Thyroid gland (tissue), 4 donors: ENCODE data around the gene IQSEC1. TPM values are rescaled to one million over a fixed set of nuclear protein-coding genes. Genes with fewer than 3 reads are reported as not detected.

Experiments used
- DNase-seq, 2 donors: peaks; one replicate each; pipeline ENCODE4 v3.0.0-alpha.2; 2019
- H3K27ac ChIP-seq, 3 donors: fragments of 200-600 bp; sonication (generic); 1 replicate in 2 of 3; 2 replicates in 1 of 3; pipeline ENCODE4 v1.5.1; 2016 to 2019; ENCODE audit warnings: mild to moderate bottlenecking in 1 of 3, moderate library complexity in 1 of 3
- H3K27me3 ChIP-seq: fragments of 200-600 bp; sonication (generic); one replicate; pipeline ENCODE4 v1.5.1; 2019
- H3K36me3 ChIP-seq, 2 donors: fragments of 200-600 bp; sonication (generic); one replicate each; pipeline ENCODE4 v1.5.1; 2016 to 2019
- H3K4me1 ChIP-seq, 2 donors: fragments of 200-600 bp; sonication (generic); one replicate each; pipeline ENCODE4 v1.5.1; 2017 to 2019
- H3K4me3 ChIP-seq, 3 donors: fragments of 200-600 bp; sonication (generic); replicated peaks in 1 of 3; 1 replicate in 2 of 3; 2 replicates in 1 of 3; pipeline ENCODE4 v1.5.1; 2016; ENCODE audit warnings: mild to moderate bottlenecking in 1 of 3
- H3K9me3 ChIP-seq: fragments of 200-600 bp; sonication (generic); one replicate; pipeline ENCODE4 v1.5.1; 2017
- POLR2A ChIP-seq, 2 donors: fragments of 450-650 bp; IDR thresholded peaks; one replicate each; pipeline ENCODE4 v1.6.1; 2017; ENCODE audit warnings: antibody characterized with exemption in 2 of 2, mild to moderate bottlenecking in 2 of 2, moderate library complexity in 1 of 2
- WGBS, 2 donors: methylation state at CpG; one replicate each; pipeline ENCODE4 v1.1.5; 2017; 5-methylcytosine and 5-hydroxymethylcytosine counted together
- intact Hi-C: fragments of 100-400 bp; cut with DNase I; formaldehyde crosslinking; loops from one replicate; pipeline ENCODE4 v1.15.1; 2023
- total RNA-seq, 4 donors: library from RNA; depleted of rRNA; stranded (reverse); fragments of >200 nt; gene quantifications; one replicate each; pipeline ENCODE4 v1.2.3, GENCODE V29; 2016
- TF ChIP-seq, protein P1 (sequence below), 6 experiments: fragments of 200-600 bp in 3 of 6; fragments of 450-650 bp in 3 of 6; sonication (generic) in 3 of 6; IDR thresholded peaks; one replicate each; pipeline ENCODE4 v1.5.1; 2016 to 2019; ENCODE audit warnings: antibody characterized with exemption in 6 of 6, mild to moderate bottlenecking in 2 of 6, inconsistent platforms in 1 of 6, moderate library complexity in 1 of 6

The IQSEC1 gene
- total RNA-seq, 4 donors from 2014 or later = 37.1 to 48.3 (median 38.9) TPM

DNA sequence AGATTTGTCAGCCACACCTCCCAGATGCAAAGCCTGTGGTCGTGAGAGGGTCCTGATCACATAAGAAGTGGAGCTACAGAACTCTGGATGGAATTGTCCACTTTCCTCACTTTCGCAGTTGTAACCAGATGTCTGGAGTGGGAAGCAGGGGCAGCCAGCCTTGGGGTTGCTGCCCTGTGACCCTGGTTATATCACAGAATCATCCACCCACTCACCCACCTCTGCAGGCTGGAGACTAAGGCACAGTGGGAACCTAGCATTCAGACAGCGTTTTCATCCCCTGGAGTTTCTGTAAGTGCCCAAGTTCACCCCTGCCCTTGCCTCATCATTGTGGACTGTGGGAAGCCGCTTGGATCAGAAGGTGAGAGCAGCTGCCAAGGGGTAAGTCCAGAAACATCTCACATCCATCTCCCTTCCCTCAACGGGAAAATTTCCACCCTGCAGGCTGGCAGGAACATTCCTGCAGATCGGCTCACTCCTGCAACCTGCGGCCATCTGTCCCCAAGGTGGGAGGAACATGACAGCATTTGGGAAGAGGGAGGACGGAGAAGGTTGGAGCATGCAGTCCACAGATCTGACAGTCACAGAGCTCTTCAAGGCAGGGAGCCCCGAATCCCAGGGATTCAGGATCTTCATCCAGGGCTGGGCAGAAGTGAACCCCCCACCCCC, 2.9 kb upstream of the IQSEC1 start:
- TF ChIP-seq, protein P1, sequence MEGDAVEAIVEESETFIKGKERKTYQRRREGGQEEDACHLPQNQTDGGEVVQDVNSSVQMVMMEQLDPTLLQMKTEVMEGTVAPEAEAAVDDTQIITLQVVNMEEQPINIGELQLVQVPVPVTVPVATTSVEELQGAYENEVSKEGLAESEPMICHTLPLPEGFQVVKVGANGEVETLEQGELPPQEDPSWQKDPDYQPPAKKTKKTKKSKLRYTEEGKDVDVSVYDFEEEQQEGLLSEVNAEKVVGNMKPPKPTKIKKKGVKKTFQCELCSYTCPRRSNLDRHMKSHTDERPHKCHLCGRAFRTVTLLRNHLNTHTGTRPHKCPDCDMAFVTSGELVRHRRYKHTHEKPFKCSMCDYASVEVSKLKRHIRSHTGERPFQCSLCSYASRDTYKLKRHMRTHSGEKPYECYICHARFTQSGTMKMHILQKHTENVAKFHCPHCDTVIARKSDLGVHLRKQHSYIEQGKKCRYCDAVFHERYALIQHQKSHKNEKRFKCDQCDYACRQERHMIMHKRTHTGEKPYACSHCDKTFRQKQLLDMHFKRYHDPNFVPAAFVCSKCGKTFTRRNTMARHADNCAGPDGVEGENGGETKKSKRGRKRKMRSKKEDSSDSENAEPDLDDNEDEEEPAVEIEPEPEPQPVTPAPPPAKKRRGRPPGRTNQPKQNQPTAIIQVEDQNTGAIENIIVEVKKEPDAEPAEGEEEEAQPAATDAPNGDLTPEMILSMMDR (IDR thresholded peaks at IDR 0.05) = no peak
- TF ChIP-seq POLR2A (IDR thresholded peaks at IDR 0.05) = no peak
- peaks cover 13% of the 10 kb centered on the region for H3K27me3 ChIP-seq
- no peaks in the 10 kb centered on the region for H3K9me3 ChIP-seq
- H3K4me1 ChIP-seq = peaks cover 9 to 16% of the 10 kb centered on the region in 2 donors
- no peaks in the 10 kb centered on the region for H3K36me3 ChIP-seq
- no peak for DNase-seq
- H3K4me3 ChIP-seq = no peak overlapping the region
- intact Hi-C loops = no loop called here
- 77 to 78% methylated on average over 8 to 9 of the region's 9 CpGs for WGBS, 2 donors
- H3K27ac ChIP-seq = no peak overlapping the region

DNA sequence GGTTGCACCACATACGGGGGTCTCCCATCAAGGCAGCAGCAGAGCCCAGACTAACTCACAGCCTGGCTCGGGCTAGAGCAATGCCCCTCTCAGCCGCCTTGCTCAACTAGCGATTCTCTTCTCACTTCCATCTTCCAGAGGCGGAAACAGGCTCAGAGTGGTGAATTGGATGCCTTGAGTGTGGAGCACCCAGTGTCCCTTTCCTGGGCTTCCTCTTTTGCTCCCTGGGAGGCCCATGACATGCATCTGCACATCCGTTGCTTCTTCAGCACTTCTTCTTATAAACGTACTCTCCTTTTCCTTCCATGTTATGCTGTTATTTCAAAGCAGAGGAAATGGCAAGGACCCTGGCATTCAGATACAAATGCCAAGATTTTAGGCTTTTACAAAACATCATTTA, 2.1 kb upstream of the IQSEC1 start:
- Histone ChIP-seq H3K27me3 (peaks cover 13% of the 10 kb centered on the region), H3K9me3 (no peaks in the 10 kb centered on the region), H3K27ac (no peak overlapping the region), H3K4me1 (peaks cover 9 to 16% of the 10 kb centered on the region in 2 donors), H3K36me3 (no peaks in the 10 kb centered on the region), H3K4me3 (no peak overlapping the region)
- intact Hi-C loops = no loop called here
- no peak for DNase-seq
- TF ChIP-seq POLR2A (IDR thresholded peaks at IDR 0.05) = no peak
- TF ChIP-seq, protein P1 (IDR thresholded peaks at IDR 0.05) = no peak
- 83 to 89% methylated on average over 7 of the region's 7 CpGs for WGBS, 2 donors

DNA sequence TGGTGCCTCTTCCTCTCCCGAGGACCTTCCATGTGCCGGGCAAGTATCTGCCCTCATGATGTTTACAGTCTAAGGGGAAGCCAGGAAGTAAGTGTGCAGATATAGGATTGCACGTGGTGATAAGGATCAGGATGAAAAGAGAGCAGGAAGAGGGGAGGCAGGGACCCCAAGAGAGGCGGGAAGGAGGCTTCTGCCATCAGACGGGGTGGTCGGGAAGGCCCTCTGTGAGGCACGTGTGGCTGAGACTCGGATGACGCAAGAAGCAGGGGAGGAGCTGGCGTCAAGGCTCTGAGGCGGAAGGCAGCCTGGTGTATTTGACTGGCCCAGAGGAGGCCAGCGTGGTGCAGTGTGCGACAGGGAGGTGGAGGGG, 762 bp upstream of the IQSEC1 start:
- H3K36me3 ChIP-seq = no peaks in the 10 kb centered on the region
- H3K27ac ChIP-seq = no peak overlapping the region
- DNase-seq = no peak
- H3K27me3 ChIP-seq = peaks cover 13% of the 10 kb centered on the region
- intact Hi-C loops = no loop called here
- TF ChIP-seq, protein P1 (IDR thresholded peaks at IDR 0.05) = no peak
- no peak for TF ChIP-seq POLR2A (IDR thresholded peaks at IDR 0.05)
- H3K4me3 ChIP-seq = no peak overlapping the region
- H3K9me3 ChIP-seq = no peaks in the 10 kb centered on the region
- 62 to 67% methylated on average over 13 of the region's 13 CpGs for WGBS, 2 donors
- H3K4me1 ChIP-seq = peaks cover 9 to 14% of the 10 kb centered on the region in 2 donors

DNA sequence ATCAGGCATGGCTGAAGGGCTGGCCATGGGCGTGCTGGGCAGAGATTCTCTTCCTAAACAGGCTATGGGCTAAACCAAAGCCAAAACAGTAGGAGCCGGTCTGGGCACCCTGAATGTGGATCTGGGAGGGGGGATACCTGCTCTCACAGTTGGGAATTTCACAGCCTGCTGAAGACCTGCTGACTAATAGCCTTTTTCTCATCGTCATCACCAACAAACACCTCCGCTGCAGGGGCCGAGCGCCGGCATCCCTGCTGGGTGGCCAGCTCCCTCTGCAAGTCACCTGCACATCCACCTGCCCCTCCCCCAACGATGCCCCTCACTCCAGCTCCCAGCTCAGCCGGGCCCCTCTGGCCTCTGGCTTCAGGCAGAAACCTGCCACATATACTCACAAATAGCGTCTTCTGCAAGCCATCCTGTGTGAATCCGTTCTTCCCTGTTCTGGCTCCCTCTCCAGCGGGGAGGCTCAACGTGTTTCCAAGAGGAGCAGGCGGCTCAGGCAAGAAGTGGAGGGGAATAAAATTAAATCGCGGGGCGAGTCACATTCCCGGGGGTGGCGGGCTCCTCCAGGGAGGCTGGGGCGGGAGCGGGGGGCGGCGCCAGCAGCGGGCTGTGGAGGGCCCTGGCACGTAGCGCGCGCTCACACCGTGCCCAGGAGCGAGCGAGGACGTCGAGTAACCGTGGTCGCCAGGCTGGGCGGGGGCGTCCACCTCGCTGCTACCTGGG, 466 bp downstream of the IQSEC1 start:
- peaks cover 13% of the 10 kb centered on the region for H3K27me3 ChIP-seq
- no peaks in the 10 kb centered on the region for H3K36me3 ChIP-seq
- H3K27ac ChIP-seq = no peak overlapping the region
- intact Hi-C loops = no loop called here
- peaks cover 0 to 6% of the 10 kb centered on the region in 2 donors for H3K4me1 ChIP-seq
- H3K9me3 ChIP-seq = no peaks in the 10 kb centered on the region
- no peak overlapping the region for H3K4me3 ChIP-seq
- WGBS, 2 donors = 15 to 17% methylated on average over 19 to 27 of the region's 38 CpGs
- TF ChIP-seq, protein P1 (IDR thresholded peaks at IDR 0.05) = no peak
- TF ChIP-seq POLR2A (IDR thresholded peaks at IDR 0.05) = no peak
- no peak for DNase-seq

DNA sequence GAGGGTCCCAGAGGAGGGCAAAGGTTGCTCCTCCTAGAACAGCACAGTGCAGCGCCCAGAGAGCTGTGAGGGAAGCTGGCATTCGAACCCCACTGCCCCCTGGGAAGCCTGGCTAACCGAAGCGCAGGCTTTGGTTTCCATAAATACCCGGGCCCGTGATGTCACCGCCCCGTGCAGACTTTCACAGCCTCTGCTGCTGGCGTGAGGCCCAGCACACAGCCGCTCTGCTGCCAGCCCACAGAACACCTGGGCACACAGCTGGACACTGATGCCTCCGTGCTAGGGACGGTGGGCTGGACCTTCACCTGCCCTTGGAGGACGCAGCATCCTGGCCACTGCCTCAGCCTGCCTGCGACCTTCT, 1.0 kb downstream of the IQSEC1 start:
- no peak overlapping the region for H3K27ac ChIP-seq
- WGBS, 2 donors = 63 to 93% methylated on average over 3 to 8 of the region's 14 CpGs
- H3K36me3 ChIP-seq = no peaks in the 10 kb centered on the region
- no peak overlapping the region for H3K4me3 ChIP-seq
- H3K4me1 ChIP-seq = peaks cover 0 to 6% of the 10 kb centered on the region in 2 donors
- no peaks in the 10 kb centered on the region for H3K9me3 ChIP-seq
- H3K27me3 ChIP-seq = peaks cover 13% of the 10 kb centered on the region
- intact Hi-C loops = no loop called here
- TF ChIP-seq POLR2A (IDR thresholded peaks at IDR 0.05) = no peak
- TF ChIP-seq, protein P1 (IDR thresholded peaks at IDR 0.05) = no peak
- DNase-seq = no peak
